ENCODE results near the gene PRKN. TPM values are rescaled to one million over a fixed set of nuclear protein-coding genes. Genes with fewer than 3 reads are reported as not detected.

The PRKN gene
- total RNA-seq, 1 experiment from 2014 or later: not detected

GRCh38 chr6:161348628-161348994 is 1379.0 kb downstream of the PRKN start:
- H3K27me3 ChIP-seq (ENCODE audit: insufficient read depth, low read depth): peaks cover 38% of the 10 kb centered on the region; the same call in 1 of the 2 replicates
- H3K79me2 ChIP-seq (ENCODE audit: low read depth): no peaks in the 10 kb centered on the region
- no peaks in the 10 kb centered on the region for H3K36me3 ChIP-seq (ENCODE audit: low read depth)
- no peaks in the 10 kb centered on the region for H3K9me3 ChIP-seq (ENCODE audit: insufficient read depth, low read depth)
- H3K4me2 ChIP-seq: no peak overlapping the region
- no TSS peak for BruUV-seq (replicated peaks)
- H3K4me1 ChIP-seq (replicated peaks; ENCODE audit: insufficient read depth): no peaks in the 10 kb centered on the region
- CTCF ChIA-PET: no interaction called here
- no peak overlapping the region for H2AFZ ChIP-seq
- POLR2A ChIA-PET (ENCODE audit: unreplicated experiment): no interaction called here
- H3F3A ChIP-seq (ENCODE audit: insufficient read depth, low read depth): no peaks in the 10 kb centered on the region
- no peaks in the 10 kb centered on the region for H3K9me2 ChIP-seq (ENCODE audit: insufficient read depth)
- H3K27ac ChIP-seq: no peak overlapping the region
- TF ChIP-seq EZH2 (IDR thresholded peaks at IDR 0.05; ENCODE audit: low read depth) (no peak), CTCF (conservative IDR thresholded peaks at IDR 0.05) (no peak)
- intact Hi-C loops (cut with micrococcal nuclease; ENCODE audit: unreplicated experiment): no loop called here
- H3K4me3 ChIP-seq: no peak overlapping the region
- DNase-seq: no peak
- no peaks in the 10 kb centered on the region for H4K20me1 ChIP-seq (ENCODE audit: insufficient read depth)

GRCh38 chr6:161347988-161348627 is 1379.5 kb downstream of the PRKN start:
- DNase-seq: no peak
- Histone ChIP-seq H4K20me1 (ENCODE audit: insufficient read depth) (no peaks in the 10 kb centered on the region), H3K27me3 (ENCODE audit: insufficient read depth, low read depth) (peaks cover 38% of the 10 kb centered on the region; the same call in 1 of the 2 replicates), H3K4me1 (replicated peaks; ENCODE audit: insufficient read depth) (no peaks in the 10 kb centered on the region), H3K36me3 (ENCODE audit: low read depth) (no peaks in the 10 kb centered on the region), H3K9me3 (ENCODE audit: insufficient read depth, low read depth) (no peaks in the 10 kb centered on the region), H3K79me2 (ENCODE audit: low read depth) (no peaks in the 10 kb centered on the region), H3F3A (ENCODE audit: insufficient read depth, low read depth) (no peaks in the 10 kb centered on the region), H3K4me2 (no peak overlapping the region), H3K27ac (no peak overlapping the region), H2AFZ (no peak overlapping the region), H3K4me3 (no peak overlapping the region), H3K9me2 (ENCODE audit: insufficient read depth) (no peaks in the 10 kb centered on the region)
- TF ChIP-seq CTCF (conservative IDR thresholded peaks at IDR 0.05) (no peak), EZH2 (IDR thresholded peaks at IDR 0.05; ENCODE audit: low read depth) (no peak)
- ChIA-PET POLR2A (ENCODE audit: unreplicated experiment) (no interaction called here), CTCF (no interaction called here)
- intact Hi-C loops (cut with micrococcal nuclease; ENCODE audit: unreplicated experiment): no loop called here
- no TSS peak for BruUV-seq (replicated peaks)

GRCh38 chr6:161347125-161347524 is 1380.4 kb downstream of the PRKN start:
- intact Hi-C loops (cut with micrococcal nuclease; ENCODE audit: unreplicated experiment): no loop called here

More at GRCh38 chr6:161347125-161347524, 1380.4 kb downstream of the PRKN start:
- no peak overlapping the region for H3K4me3 ChIP-seq
- H3K9me2 ChIP-seq (ENCODE audit: insufficient read depth): no peaks in the 10 kb centered on the region
- peaks cover 38% of the 10 kb centered on the region; the same call in 1 of the 2 replicates for H3K27me3 ChIP-seq (ENCODE audit: insufficient read depth, low read depth)
- no peak overlapping the region for H2AFZ ChIP-seq
- H3K9me3 ChIP-seq (ENCODE audit: insufficient read depth, low read depth): no peaks in the 10 kb centered on the region
- no peak overlapping the region for H3K27ac ChIP-seq
- TF ChIP-seq EZH2 (IDR thresholded peaks at IDR 0.05; ENCODE audit: low read depth) (no peak), CTCF (conservative IDR thresholded peaks at IDR 0.05) (no peak)
- BruUV-seq (replicated peaks): no TSS peak
- no peaks in the 10 kb centered on the region for H3K79me2 ChIP-seq (ENCODE audit: low read depth)
- H3K36me3 ChIP-seq (ENCODE audit: low read depth): no peaks in the 10 kb centered on the region
- H3K4me1 ChIP-seq (replicated peaks; ENCODE audit: insufficient read depth): no peaks in the 10 kb centered on the region
- CTCF ChIA-PET: no interaction called here
- POLR2A ChIA-PET (ENCODE audit: unreplicated experiment): no interaction called here
- no peak overlapping the region for H3K4me2 ChIP-seq
- no peaks in the 10 kb centered on the region for H4K20me1 ChIP-seq (ENCODE audit: insufficient read depth)
- no peaks in the 10 kb centered on the region for H3F3A ChIP-seq (ENCODE audit: insufficient read depth, low read depth)
- DNase-seq: no peak
